Thoracic aorta (tissue), 2 donors: ENCODE data around the gene NF2. TPM values are rescaled to one million over a fixed set of nuclear protein-coding genes. Genes with fewer than 3 reads are reported as not detected.
"Not testable (repeated sequence)": the region's sequence is repeated elsewhere in the genome, so short reads cannot be mapped to it uniquely, and the experiment has no call there.

Experiments
- ATAC-seq: fragments of 150-250 bp; one replicate; pipeline ENCODE4 v1.8.0; 2017; ENCODE audit warnings: low read depth; ENCODE audit not compliant: insufficient number of reproducible peaks, low FRiP score
- DNase-seq: peaks from one replicate; pipeline ENCODE4 v3.0.0-alpha.2; 2020; ENCODE audit warnings: low spot score
- H3K27ac ChIP-seq, 2 donors: fragments of 200-600 bp; sonication (generic); 1 replicate in 1 of 2; 2 replicates in 1 of 2; pipeline ENCODE4 v1.5.1; 2016; ENCODE audit warnings: mild to moderate bottlenecking in 2 of 2, moderate library complexity in 2 of 2
- H3K27me3 ChIP-seq: fragments of 200-600 bp; sonication (generic); replicated peaks from 2 replicates; pipeline ENCODE4 v1.6.0; 2016; ENCODE audit warnings: mild to moderate bottlenecking; ENCODE audit not compliant: insufficient read depth
- H3K36me3 ChIP-seq: fragments of 200-600 bp; sonication (generic); one replicate; pipeline ENCODE4 v1.5.1; 2016
- H3K4me1 ChIP-seq, 2 donors: fragments of 200-600 bp; sonication (generic); 1 replicate in 1 of 2; 2 replicates in 1 of 2; pipeline versions ENCODE4 v1.5.1 to v1.6.0; 2016; ENCODE audit warnings: low read depth in 2 of 2, mild to moderate bottlenecking in 1 of 2; ENCODE audit not compliant: control insufficient read depth in 1 of 2
- H3K4me3 ChIP-seq: fragments of 200-600 bp; sonication (generic); 2 replicates; pipeline ENCODE4 v1.5.1; 2016; ENCODE audit warnings: mild to moderate bottlenecking
- H3K9me3 ChIP-seq: fragments of 200-600 bp; sonication (generic); 2 replicates; pipeline ENCODE4 v1.5.1; 2016
- total RNA-seq, 2 donors: library from RNA; depleted of rRNA; stranded (reverse); fragments of >200 nt; gene quantifications; one replicate each; pipeline versions ENCODE4 v1.1.0 to v1.2.3, GENCODE V29; 2016
- TF ChIP-seq, protein P1 (sequence below): fragments of 200-600 bp; sonication (generic); IDR thresholded peaks from one replicate; pipeline ENCODE4 v1.5.1; 2019; ENCODE audit warnings: antibody characterized with exemption

The NF2 gene
- 10 to 100 TPM; 37.1 to 41.2 TPM for total RNA-seq

DNA sequence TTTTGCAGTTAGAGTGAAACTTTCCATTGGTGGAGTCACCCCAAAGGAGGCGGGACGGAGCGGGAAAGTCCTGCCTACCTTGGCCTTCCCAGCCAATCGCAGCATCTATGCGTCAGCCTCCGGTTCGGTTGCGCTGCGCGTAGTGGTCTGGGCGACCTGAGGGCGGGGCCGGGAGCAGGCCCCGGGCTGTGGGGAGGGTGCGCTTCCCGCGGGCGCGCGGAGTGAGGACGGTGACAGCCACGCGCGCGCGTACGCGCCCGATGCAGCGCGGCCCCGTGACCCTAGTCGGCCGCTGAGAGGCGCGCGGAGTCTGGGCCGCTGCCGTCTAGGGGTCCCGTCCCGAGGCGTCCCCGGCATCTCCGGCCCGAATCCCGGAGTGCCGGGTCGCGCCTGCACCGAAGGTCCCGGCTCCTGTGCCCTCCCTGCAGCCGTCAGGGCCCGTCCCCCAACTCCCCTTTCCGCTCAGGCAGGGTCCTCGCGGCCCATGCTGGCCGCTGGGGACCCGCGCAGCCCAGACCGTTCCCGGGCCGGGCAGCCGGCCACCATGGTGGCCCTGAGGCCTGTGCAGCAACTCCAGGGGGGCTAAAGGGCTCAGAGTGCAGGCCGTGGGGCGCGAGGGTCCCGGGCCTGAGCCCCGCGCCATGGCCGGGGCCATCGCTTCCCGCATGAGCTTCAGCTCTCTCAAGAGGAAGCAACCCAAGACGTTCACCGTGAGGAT lies at the start of gene NF2:
TSS of gene NF2 (plus strand) at position 276 of the 718 bp plus-strand sequence. CDS start at position 642, 366 bp downstream.
- Histone ChIP-seq H3K27ac (peak within 1 kb of the TSS; percentile 88 to 93), H3K27me3 (no peaks in the 10 kb centered on the region), H3K36me3 (no peaks in the 10 kb centered on the region), H3K4me3 (peak within 1 kb of the TSS; percentile 99), H3K9me3 (no peaks in the 10 kb centered on the region), H3K4me1 (peaks cover 7 to 21% of the 10 kb centered on the region in 2 donors)
- no peak for DNase-seq
- ATAC-seq = peak; percentile 99
- TF ChIP-seq, protein P1, sequence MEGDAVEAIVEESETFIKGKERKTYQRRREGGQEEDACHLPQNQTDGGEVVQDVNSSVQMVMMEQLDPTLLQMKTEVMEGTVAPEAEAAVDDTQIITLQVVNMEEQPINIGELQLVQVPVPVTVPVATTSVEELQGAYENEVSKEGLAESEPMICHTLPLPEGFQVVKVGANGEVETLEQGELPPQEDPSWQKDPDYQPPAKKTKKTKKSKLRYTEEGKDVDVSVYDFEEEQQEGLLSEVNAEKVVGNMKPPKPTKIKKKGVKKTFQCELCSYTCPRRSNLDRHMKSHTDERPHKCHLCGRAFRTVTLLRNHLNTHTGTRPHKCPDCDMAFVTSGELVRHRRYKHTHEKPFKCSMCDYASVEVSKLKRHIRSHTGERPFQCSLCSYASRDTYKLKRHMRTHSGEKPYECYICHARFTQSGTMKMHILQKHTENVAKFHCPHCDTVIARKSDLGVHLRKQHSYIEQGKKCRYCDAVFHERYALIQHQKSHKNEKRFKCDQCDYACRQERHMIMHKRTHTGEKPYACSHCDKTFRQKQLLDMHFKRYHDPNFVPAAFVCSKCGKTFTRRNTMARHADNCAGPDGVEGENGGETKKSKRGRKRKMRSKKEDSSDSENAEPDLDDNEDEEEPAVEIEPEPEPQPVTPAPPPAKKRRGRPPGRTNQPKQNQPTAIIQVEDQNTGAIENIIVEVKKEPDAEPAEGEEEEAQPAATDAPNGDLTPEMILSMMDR = no peak

GRCh38 chr22:29555065-29555644 lies 48.3 kb upstream of the NF2 start:
- Histone ChIP-seq H3K27ac (peak overlapping the region; percentile 70), H3K36me3 (peaks cover 23% of the 10 kb centered on the region), H3K4me3 (no peak overlapping the region), H3K4me1 (peaks cover 5 to 6% of the 10 kb centered on the region in 2 donors), H3K9me3 (no peaks in the 10 kb centered on the region), H3K27me3 (no peaks in the 10 kb centered on the region)
- ATAC-seq (no peak), DNase-seq (no peak)
- TF ChIP-seq, protein P1 = no peak

DNA sequence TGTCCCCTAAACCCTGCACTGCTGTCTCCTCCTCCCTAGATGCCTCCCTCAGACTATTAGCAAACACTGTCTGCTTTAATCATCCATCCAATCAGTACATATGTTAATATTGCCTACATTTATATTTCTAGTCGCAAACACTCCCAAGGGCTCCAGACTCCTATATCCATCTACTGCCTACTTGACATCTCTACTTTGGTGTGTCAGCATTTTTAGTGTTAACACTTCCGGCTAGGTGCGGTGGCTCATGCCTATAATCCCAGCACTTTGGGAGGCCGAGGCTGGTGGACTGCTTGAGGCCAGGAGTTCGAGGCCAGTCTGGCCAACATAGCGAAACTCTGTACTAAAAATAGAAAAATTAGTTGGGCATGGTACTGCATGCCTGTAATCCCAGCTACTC lies 44.4 kb upstream of the NF2 start:
- ATAC-seq = no peak
- no peak for DNase-seq
- TF ChIP-seq, protein P1 = no peak
- Histone ChIP-seq H3K4me3 (no peak overlapping the region), H3K36me3 (peaks cover 39% of the 10 kb centered on the region), H3K9me3 (no peaks in the 10 kb centered on the region), H3K4me1 (peaks cover 5 to 6% of the 10 kb centered on the region in 2 donors), H3K27me3 (no peaks in the 10 kb centered on the region), H3K27ac (no peak overlapping the region)

GRCh38 chr22:29559853-29560252 lies 43.6 kb upstream of the NF2 start:
- peaks cover 39% of the 10 kb centered on the region for H3K36me3 ChIP-seq
- H3K4me3 ChIP-seq = no peak overlapping the region
- ATAC-seq (no peak), DNase-seq (no peak)
- TF ChIP-seq, protein P1 = no peak
- H3K27me3 ChIP-seq = no peaks in the 10 kb centered on the region
- H3K27ac ChIP-seq = no peak overlapping the region
- H3K9me3 ChIP-seq = no peaks in the 10 kb centered on the region
- no peaks in the 10 kb centered on the region for H3K4me1 ChIP-seq

GRCh38 chr22:29563652-29564460 lies 39.6 kb upstream of the NF2 start:
- Histone ChIP-seq H3K27ac (no peak overlapping the region), H3K36me3 (peaks cover 19% of the 10 kb centered on the region), H3K4me1 (no peaks in the 10 kb centered on the region), H3K9me3 (no peaks in the 10 kb centered on the region), H3K4me3 (no peak overlapping the region), H3K27me3 (no peaks in the 10 kb centered on the region)
- DNase-seq (no peak), ATAC-seq (no peak)
- TF ChIP-seq, protein P1 = no peak

DNA sequence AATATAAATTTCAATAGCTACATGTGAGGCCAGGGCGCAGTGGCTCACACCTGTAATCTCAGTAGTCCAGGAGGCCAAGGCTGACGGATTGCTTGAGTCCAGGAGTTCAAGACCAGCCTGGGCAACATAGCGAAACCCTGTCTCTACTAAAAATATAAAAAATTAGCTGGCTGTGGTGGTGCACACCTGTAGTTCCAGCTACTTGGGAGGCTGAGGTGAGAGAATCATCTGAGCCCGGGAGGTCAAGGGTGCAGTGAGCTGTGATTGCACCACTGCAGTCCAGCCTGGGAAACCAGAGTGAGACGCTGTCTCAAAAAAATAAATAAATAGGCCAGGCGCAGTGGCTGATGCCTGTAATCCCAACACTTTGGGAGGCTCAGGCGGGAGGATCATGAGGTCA lies 36.9 kb upstream of the NF2 start:
- not testable (repeated sequence) for H3K9me3 ChIP-seq, ATAC-seq, H3K27me3 ChIP-seq, DNase-seq, H3K4me1 ChIP-seq, H3K27ac ChIP-seq, H3K4me3 ChIP-seq
- H3K36me3 ChIP-seq = peaks cover 12% of the 10 kb centered on the region
